HEK293 (cell line): ENCODE results near the gene C11orf21.

Experiments used
- ATF2 ChIP-seq: fragments of 450-650 bp; formaldehyde crosslinking; IDR thresholded peaks from 2 replicates; pipeline ENCODE4 v1.5.1; 2016; ENCODE audit warnings: missing biosample characterization, missing genetic modification characterization, low read depth
- BCL11A ChIP-seq: fragments of 450-650 bp; formaldehyde crosslinking; IDR thresholded peaks from 2 replicates; pipeline ENCODE4 v1.5.1; 2016; ENCODE audit warnings: low read depth, missing biosample characterization, missing genetic modification characterization
- CTCF ChIP-seq: fragments of 450-650 bp; formaldehyde crosslinking; IDR thresholded peaks from 2 replicates; pipeline ENCODE4 v1.5.1; 2016; ENCODE audit warnings: missing biosample characterization, missing genetic modification characterization
- ZEB2 ChIP-seq: fragments of 450-650 bp; formaldehyde crosslinking; IDR thresholded peaks from 2 replicates; pipeline ENCODE4 v1.5.1; 2016; ENCODE audit warnings: missing biosample characterization, missing genetic modification characterization
- ZFP41 ChIP-seq: fragments of 450-650 bp; formaldehyde crosslinking; IDR thresholded peaks from 2 replicates; pipeline ENCODE4 v1.5.1; 2016; ENCODE audit warnings: missing biosample characterization, missing genetic modification characterization, borderline replicate concordance
- ZNF274 ChIP-seq, 2 experiments: fragments of 200-500 bp in 1 of 2; fragments of 450-650 bp in 1 of 2; sonication (Bioruptor generic) in 1 of 2; formaldehyde crosslinking in 1 of 2; IDR thresholded peaks; 2 replicates each; pipeline versions ENCODE4 v1.5.1 to v1.6.1; 2014 to 2016; ENCODE audit warnings: borderline replicate concordance in 1 of 2, inconsistent platforms in 1 of 2, low read length in 1 of 2, missing biosample characterization in 1 of 2, missing genetic modification characterization in 1 of 2
- ZNF518A ChIP-seq: fragments of 450-650 bp; formaldehyde crosslinking; conservative IDR thresholded peaks from 2 replicates; pipeline ENCODE4 v1.5.1; 2016; ENCODE audit warnings: low read depth, missing biosample characterization, missing genetic modification characterization
- ZNF549 ChIP-seq: fragments of 450-650 bp; IDR thresholded peaks from 2 replicates; pipeline ENCODE4 v1.5.1; 2018; ENCODE audit warnings: missing biosample characterization, missing genetic modification characterization, mild to moderate bottlenecking, inconsistent platforms, moderate library complexity
- ZNF670 ChIP-seq: fragments of 450-650 bp; formaldehyde crosslinking; IDR thresholded peaks from 2 replicates; pipeline ENCODE4 v1.5.1; 2016; ENCODE audit warnings: missing biosample characterization, missing genetic modification characterization, low read depth
- ZNF785 ChIP-seq: fragments of 450-650 bp; formaldehyde crosslinking; IDR thresholded peaks from 2 replicates; pipeline ENCODE4 v1.5.1; 2016; ENCODE audit warnings: missing biosample characterization, missing genetic modification characterization
- TF ChIP-seq, protein P1 (sequence below): fragments of 450-650 bp; formaldehyde crosslinking; conservative IDR thresholded peaks from 2 replicates; pipeline ENCODE4 v1.5.1; 2016; ENCODE audit warnings: low read depth, missing biosample characterization, missing genetic modification characterization
- TF ChIP-seq, protein P2 (sequence below): fragments of 450-650 bp; formaldehyde crosslinking; IDR thresholded peaks from 2 replicates; pipeline ENCODE4 v1.5.1; 2016; ENCODE audit warnings: missing biosample characterization, missing genetic modification characterization

GRCh38 chr11:2300290-2300935 is 1.3 kb downstream of the C11orf21 start:
- TF ChIP-seq CTCF (tag by site-specific recombination) (no peak), BCL11A (tag by site-specific recombination) (no peak), ZEB2 (tag by site-specific recombination) (no peak), ATF2 (tag by site-specific recombination) (no peak), ZNF785 (tag by site-specific recombination) (no peak), ZNF518A (tag by site-specific recombination) (no peak), ZNF549 (no peak), ZNF274 (IDR thresholded peaks at IDR 0.05; ENCODE audit: low read length) (no peak), ZNF274 (tag by site-specific recombination; IDR thresholded peaks at IDR 0.05; ENCODE audit: borderline replicate concordance) (no peak), ZFP41 (tag by site-specific recombination) (no peak), ZNF670 (no peak)
- TF ChIP-seq, protein P1, sequence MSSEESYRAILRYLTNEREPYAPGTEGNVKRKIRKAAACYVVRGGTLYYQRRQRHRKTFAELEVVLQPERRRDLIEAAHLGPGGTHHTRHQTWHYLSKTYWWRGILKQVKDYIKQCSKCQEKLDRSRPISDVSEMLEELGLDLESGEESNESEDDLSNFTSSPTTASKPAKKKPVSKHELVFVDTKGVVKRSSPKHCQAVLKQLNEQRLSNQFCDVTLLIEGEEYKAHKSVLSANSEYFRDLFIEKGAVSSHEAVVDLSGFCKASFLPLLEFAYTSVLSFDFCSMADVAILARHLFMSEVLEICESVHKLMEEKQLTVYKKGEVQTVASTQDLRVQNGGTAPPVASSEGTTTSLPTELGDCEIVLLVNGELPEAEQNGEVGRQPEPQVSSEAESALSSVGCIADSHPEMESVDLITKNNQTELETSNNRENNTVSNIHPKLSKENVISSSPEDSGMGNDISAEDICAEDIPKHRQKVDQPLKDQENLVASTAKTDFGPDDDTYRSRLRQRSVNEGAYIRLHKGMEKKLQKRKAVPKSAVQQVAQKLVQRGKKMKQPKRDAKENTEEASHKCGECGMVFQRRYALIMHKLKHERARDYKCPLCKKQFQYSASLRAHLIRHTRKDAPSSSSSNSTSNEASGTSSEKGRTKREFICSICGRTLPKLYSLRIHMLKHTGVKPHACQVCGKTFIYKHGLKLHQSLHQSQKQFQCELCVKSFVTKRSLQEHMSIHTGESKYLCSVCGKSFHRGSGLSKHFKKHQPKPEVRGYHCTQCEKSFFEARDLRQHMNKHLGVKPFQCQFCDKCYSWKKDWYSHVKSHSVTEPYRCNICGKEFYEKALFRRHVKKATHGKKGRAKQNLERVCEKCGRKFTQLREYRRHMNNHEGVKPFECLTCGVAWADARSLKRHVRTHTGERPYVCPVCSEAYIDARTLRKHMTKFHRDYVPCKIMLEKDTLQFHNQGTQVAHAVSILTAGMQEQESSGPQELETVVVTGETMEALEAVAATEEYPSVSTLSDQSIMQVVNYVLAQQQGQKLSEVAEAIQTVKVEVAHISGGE (tag by site-specific recombination) = no peak
- TF ChIP-seq, protein P2, sequence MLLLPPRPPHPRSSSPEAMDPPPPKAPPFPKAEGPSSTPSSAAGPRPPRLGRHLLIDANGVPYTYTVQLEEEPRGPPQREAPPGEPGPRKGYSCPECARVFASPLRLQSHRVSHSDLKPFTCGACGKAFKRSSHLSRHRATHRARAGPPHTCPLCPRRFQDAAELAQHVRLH (tag by site-specific recombination) = no peak
